GM19468 (cell line): ENCODE results near the gene CHST7.
"Not testable (repeated sequence)": the region's sequence is repeated elsewhere in the genome, so short reads cannot be mapped to it uniquely, and the experiment has no call there.

ENCODE experiments used
- ATAC-seq: cut with Tn5 transposase; IDR thresholded peaks from one replicate; pipeline ENCODE4 v1.9.1; 2021; ENCODE audit warnings: mild to moderate bottlenecking, moderate library complexity, moderate number of reproducible peaks; ENCODE audit not compliant: unreplicated experiment; ENCODE audit errors: extremely low read depth

Gene CHST7

GRCh38 chrX:46573331-46573891 is at the start of gene CHST7:
CHST7 (plus strand) TSS chrX:46573765; CDS start chrX:46573932, 167 bp downstream.
- no peak for ATAC-seq

- not testable (repeated sequence) for ATAC-seq
Measured at GRCh38 chrX:46528640-46529039, 44.9 kb upstream of the CHST7 start.

- not testable (repeated sequence) for ATAC-seq
Measured at GRCh38 chrX:46529740-46530403, 43.7 kb upstream of the CHST7 start.

GRCh38 chrX:46530404-46530908 is 43.1 kb upstream of the CHST7 start:
- not testable (repeated sequence) for ATAC-seq

GRCh38 chrX:46531442-46531841 is 42.1 kb upstream of the CHST7 start:
- no peak for ATAC-seq

GRCh38 chrX:46543441-46543840 is 30.1 kb upstream of the CHST7 start:
- ATAC-seq: no peak

GRCh38 chrX:46544527-46544926 is 29.0 kb upstream of the CHST7 start:
- not testable (repeated sequence) for ATAC-seq

GRCh38 chrX:46545111-46546005 is 28.2 kb upstream of the CHST7 start, which contains the start of gene ZNF674:
ZNF674 (minus strand) TSS chrX:46545421; CDS start chrX:46542087, 3,334 bp downstream.
- ATAC-seq: peak; percentile 80

GRCh38 chrX:46547857-46548256 is 25.7 kb upstream of the CHST7 start:
- ATAC-seq: no peak

- no peak for ATAC-seq
Measured at GRCh38 chrX:46549914-46550313, 23.7 kb upstream of the CHST7 start.

GRCh38 chrX:46551494-46552128 is 22.0 kb upstream of the CHST7 start:
- no peak for ATAC-seq

- no peak for ATAC-seq
Measured at GRCh38 chrX:46553935-46554334, 19.6 kb upstream of the CHST7 start.

- ATAC-seq: no peak
Measured at GRCh38 chrX:46554942-46555341, 18.6 kb upstream of the CHST7 start.

GRCh38 chrX:46559062-46559461 is 14.5 kb upstream of the CHST7 start:
- ATAC-seq: no peak

GRCh38 chrX:46561824-46562657 is 11.5 kb upstream of the CHST7 start:
- peak; percentile 98 for ATAC-seq

- no peak for ATAC-seq
Measured at GRCh38 chrX:46567388-46567787, 6.2 kb upstream of the CHST7 start.

GRCh38 chrX:46569621-46570020 is 3.9 kb upstream of the CHST7 start:
- ATAC-seq: no peak

GRCh38 chrX:46571423-46572339 is 1.9 kb upstream of the CHST7 start:
- no peak for ATAC-seq
